Germinal center (tissue), 1 donor: ENCODE results near the gene CTXND1.
A peak's percentile ranks its signal among the peaks of the same experiment; 100 is the strongest.

Experiments
- DNase-seq: peaks from one replicate; pipeline ENCODE4 v3.0.0; 2012; ENCODE audit warnings: mixed read lengths, low spot score

Gene CTXND1

GRCh38 chr15:80259942-80260510 lies 8.0 kb upstream of the CTXND1 start:
- DNase-seq = no peak

- no peak for DNase-seq
Measured at GRCh38 chr15:80251428-80252120, 439 bp downstream of the CTXND1 start.

GRCh38 chr15:80250614-80251427 lies 1.2 kb downstream of the CTXND1 start:
- no peak for DNase-seq

- DNase-seq = no peak
Measured at GRCh38 chr15:80249973-80250372, 2.0 kb downstream of the CTXND1 start.

GRCh38 chr15:80247320-80247719 lies 4.7 kb downstream of the CTXND1 start:
- DNase-seq = no peak

GRCh38 chr15:80246425-80246894 lies 5.6 kb downstream of the CTXND1 start:
- DNase-seq = no peak

- no peak for DNase-seq
Measured at GRCh38 chr15:80242802-80243201, 9.2 kb downstream of the CTXND1 start.

GRCh38 chr15:80242132-80242769 lies 9.8 kb downstream of the CTXND1 start:
- peak; percentile 34 for DNase-seq

- DNase-seq = no peak
Measured at GRCh38 chr15:80241508-80241907, 10.5 kb downstream of the CTXND1 start.

- no peak for DNase-seq
Measured at GRCh38 chr15:80240276-80240675, 11.7 kb downstream of the CTXND1 start.

- DNase-seq = peak; percentile 47
Measured at GRCh38 chr15:80234883-80235282, 17.1 kb downstream of the CTXND1 start.

- DNase-seq = no peak
Measured at GRCh38 chr15:80233581-80233980, 18.4 kb downstream of the CTXND1 start.

- DNase-seq = no peak
Measured at GRCh38 chr15:80231371-80231770, 20.6 kb downstream of the CTXND1 start.

- no peak for DNase-seq
Measured at GRCh38 chr15:80228959-80229610, 22.9 kb downstream of the CTXND1 start.

GRCh38 chr15:80219955-80220354 lies 32.1 kb downstream of the CTXND1 start:
- no peak for DNase-seq

- no peak for DNase-seq
Measured at GRCh38 chr15:80217327-80217900, 34.6 kb downstream of the CTXND1 start.

- no peak for DNase-seq
Measured at GRCh38 chr15:80216911-80217310, 35.1 kb downstream of the CTXND1 start.

- DNase-seq = no peak
Measured at GRCh38 chr15:80216141-80216540, 35.9 kb downstream of the CTXND1 start.

GRCh38 chr15:80214910-80215309 lies 37.1 kb downstream of the CTXND1 start:
- no peak for DNase-seq

- DNase-seq = no peak
Measured at GRCh38 chr15:80211976-80212375, 40.0 kb downstream of the CTXND1 start.
